HEK293T (cell line): ENCODE results near the gene EFCAB8.

Source experiments
- CTBP1 ChIP-seq: fragments of 450-650 bp; IDR thresholded peaks from 2 replicates; pipeline ENCODE4 v1.6.1; 2016; ENCODE audit warnings: borderline replicate concordance
- ELF4 ChIP-seq: fragments of 450-650 bp; IDR thresholded peaks from 2 replicates; pipeline ENCODE4 v1.6.1; 2017; ENCODE audit warnings: antibody characterized with exemption
- FOXA1 ChIP-seq: fragments of 450-650 bp; IDR thresholded peaks from 2 replicates; pipeline ENCODE4 v1.6.1; 2016; ENCODE audit warnings: mild to moderate bottlenecking
- FOXK2 ChIP-seq: fragments of 450-650 bp; IDR thresholded peaks from 2 replicates; pipeline ENCODE4 v1.6.1; 2016; ENCODE audit warnings: mild to moderate bottlenecking
- LEF1 ChIP-seq: fragments of 450-650 bp; IDR thresholded peaks from 2 replicates; pipeline ENCODE4 v1.6.1; 2017; ENCODE audit warnings: mild to moderate bottlenecking, borderline replicate concordance
- NFRKB ChIP-seq: fragments of 450-650 bp; IDR thresholded peaks from 2 replicates; pipeline ENCODE4 v1.6.1; 2016; ENCODE audit warnings: mild to moderate bottlenecking, moderate library complexity
- SP1 ChIP-seq: fragments of 450-650 bp; IDR thresholded peaks from 2 replicates; pipeline ENCODE4 v1.6.1; 2017
- SUZ12 ChIP-seq: fragments of 450-650 bp; IDR thresholded peaks from 2 replicates; pipeline ENCODE4 v1.6.1; 2016; ENCODE audit warnings: mild to moderate bottlenecking
- ZNF384 ChIP-seq: fragments of 450-650 bp; IDR thresholded peaks from 2 replicates; pipeline ENCODE4 v1.6.1; 2016

GRCh38 chr20:32985596-32985995 is 126.9 kb downstream of the EFCAB8 start:
- TF ChIP-seq LEF1 (no peak), ZNF384 (no peak), SP1 (no peak), FOXA1 (no peak), FOXK2 (no peak), SUZ12 (no peak), CTBP1 (no peak), NFRKB (no peak), ELF4 (no peak)
